Measurements from ENCODE around the gene ATG9A.
A peak's percentile ranks its signal among the peaks of the same experiment; 100 is the strongest.
"Not testable (repeated sequence)": the region's sequence is repeated elsewhere in the genome, so short reads cannot be mapped to it uniquely, and the experiment has no call there.

The ATG9A gene

DNA sequence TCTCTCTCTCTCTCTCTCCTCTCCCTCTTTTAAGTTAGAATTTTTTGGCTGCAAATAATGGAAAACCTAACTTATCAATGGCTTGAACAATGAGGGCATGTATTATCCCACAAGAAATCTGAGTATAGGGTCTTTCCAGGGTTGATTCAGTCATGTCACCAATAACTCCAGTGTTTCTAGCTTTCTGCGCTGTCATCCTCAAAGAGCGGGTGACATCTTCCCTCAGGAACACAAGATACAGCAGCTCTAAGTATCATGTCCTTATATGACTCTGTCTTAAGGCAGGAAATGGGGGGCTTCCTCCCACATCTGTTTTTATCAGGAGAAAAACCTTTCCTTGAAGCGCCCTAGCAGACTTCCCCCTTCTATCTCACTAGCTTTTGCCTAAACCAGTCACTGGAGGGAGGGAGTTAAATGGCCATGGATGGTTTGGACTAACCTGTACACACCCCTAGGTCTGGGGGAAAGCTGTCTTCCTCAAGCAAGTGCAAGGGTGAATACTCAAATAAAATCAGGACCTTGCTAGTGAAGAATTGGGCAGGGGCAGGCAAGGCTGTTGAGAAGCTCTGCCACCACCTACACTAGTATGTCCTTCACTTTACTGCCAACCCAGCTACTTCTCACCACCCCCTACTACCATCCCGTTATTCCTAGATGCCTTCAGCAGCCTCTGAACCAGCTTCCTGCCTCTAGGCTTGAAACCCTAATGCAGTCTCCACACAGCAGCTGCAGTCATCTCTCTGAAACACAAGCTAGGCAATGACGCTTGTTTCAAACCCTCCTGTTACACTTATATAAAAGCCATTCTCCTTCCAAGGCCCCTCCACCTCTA, 31.8 kb upstream of the ATG9A start:
- H3K4me1 ChIP-seq (ENCODE audit: insufficient read depth, low read length), result no peaks in the 10 kb centered on the region; the same call in 1 of the 2 replicates
- H3K36me3 ChIP-seq (ENCODE audit: insufficient read depth, low read length), result no peaks in the 10 kb centered on the region
- no peaks in the 10 kb centered on the region for H3K9me3 ChIP-seq (ENCODE audit: control insufficient read depth, insufficient read depth, low read length)
- H3K9ac ChIP-seq (ENCODE audit: low read depth, low read length), result no peak overlapping the region

DNA sequence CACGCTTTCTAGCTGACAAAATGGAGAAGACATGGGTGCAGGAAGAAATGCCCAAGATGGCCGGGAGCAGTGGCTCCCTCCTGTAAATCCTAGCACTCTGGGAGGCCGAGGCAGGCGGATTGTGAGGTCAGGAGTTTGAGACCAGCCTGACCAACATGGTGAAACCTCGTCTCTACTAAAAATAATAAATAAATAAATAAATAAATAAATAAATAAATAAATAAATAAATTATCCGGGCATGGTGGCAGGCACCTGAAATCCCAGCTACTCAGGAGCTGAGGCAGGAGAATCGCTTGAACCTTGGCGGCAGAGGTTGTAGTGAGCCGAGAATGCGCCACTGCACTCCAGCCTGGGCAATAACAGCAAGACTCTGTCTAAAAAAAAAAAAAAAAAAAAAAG, 29.5 kb upstream of the ATG9A start:
- not testable (repeated sequence) for H3K9ac ChIP-seq (ENCODE audit: low read depth, low read length); H3K4me1 ChIP-seq (ENCODE audit: insufficient read depth, low read length); H3K9me3 ChIP-seq (ENCODE audit: control insufficient read depth, insufficient read depth, low read length); H3K36me3 ChIP-seq (ENCODE audit: insufficient read depth, low read length)

DNA sequence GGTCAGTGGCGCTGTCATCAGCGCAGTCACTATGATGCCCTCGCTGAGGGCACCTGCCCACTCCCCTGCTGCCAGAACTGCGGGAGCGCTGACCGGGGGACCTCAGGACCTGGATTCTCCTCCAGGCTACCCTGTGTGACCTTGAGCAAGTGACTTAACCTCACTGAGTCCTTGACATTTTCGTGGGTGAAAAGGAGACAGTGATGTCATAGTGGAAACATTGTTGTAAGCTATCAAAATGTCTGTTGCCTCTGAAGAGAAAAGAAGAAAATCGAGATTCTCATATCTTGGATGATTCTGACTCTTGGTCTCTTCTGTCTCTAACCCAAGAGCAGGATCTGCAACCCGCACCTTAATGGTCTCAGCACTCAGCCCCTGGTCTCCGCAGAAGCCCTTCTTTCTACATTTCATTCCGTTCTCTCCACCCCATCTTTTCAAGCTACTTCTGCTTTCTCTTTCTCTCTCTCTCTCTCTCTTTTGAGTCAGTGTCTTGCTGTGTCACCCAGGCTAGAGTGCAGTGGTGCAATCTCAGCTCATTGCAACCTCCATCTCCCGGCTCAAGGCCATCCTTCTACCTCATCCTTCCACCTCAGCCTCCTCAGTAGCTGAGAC, 25.3 kb upstream of the ATG9A start:
- H3K36me3 ChIP-seq (ENCODE audit: insufficient read depth, low read length), result no peaks in the 10 kb centered on the region
- H3K4me1 ChIP-seq (ENCODE audit: insufficient read depth, low read length), result peaks cover 12% of the 10 kb centered on the region; the same call in 1 of the 2 replicates
- H3K9me3 ChIP-seq (ENCODE audit: control insufficient read depth, insufficient read depth, low read length), result no peaks in the 10 kb centered on the region
- peak overlapping the region; percentile 56; the same call in 1 of the 2 replicates for H3K9ac ChIP-seq (ENCODE audit: low read depth, low read length)

DNA sequence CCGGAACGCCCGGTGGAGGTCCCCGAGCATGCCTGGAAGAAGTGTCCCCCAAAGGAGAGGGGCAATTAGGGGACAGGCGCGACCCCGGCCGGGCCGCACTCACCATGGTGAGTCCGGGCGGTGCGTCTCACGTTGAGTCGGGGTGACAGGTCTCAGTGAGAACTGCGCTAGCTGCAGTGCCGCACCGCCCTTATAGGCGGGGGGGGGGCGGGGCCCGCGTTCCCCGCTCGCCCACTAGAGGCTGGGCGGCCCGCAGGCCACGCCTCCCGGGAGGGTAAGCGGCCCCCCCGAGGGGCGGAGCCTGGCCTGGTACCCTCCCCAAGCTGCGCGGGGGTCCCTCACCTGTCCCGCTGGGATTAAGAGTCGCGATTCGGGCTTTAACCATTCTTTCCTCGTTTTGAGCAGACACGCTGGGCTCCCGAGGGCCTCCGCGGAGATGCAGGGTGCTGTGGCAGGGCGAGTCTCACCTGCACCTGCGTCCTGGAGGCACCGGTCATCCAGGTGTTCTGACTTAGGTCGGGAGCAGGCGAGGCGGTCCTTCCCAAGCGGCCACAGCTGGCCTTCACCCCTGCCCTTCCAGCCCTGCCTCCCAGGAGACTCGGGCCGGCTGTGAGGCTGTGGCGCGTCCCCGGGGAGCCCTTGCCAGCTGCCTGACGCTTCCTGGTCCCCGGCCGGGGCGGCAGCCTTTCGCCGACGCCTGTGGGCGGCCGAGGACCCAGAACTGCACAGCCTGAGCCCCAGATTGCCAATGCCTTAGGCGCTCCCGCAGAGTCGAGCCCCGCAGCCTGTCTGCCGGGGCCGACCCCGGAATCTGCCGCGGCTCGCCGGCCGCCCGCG, 24.5 kb upstream of the ATG9A start, which contains the start of gene TUBA4A:
Gene TUBA4A, minus strand, starts transcription at position 166 of the 837 bp plus-strand sequence. Its CDS starts 60 bp downstream, at position 106.
- Histone ChIP-seq H3K9ac (ENCODE audit: low read depth, low read length) (peak within 1 kb of the TSS; percentile 56; the same call in 1 of the 2 replicates), H3K9me3 (ENCODE audit: control insufficient read depth, insufficient read depth, low read length) (no peaks in the 10 kb centered on the region), H3K4me1 (ENCODE audit: insufficient read depth, low read length) (peaks cover 19% of the 10 kb centered on the region), H3K36me3 (ENCODE audit: insufficient read depth, low read length) (no peaks in the 10 kb centered on the region)

DNA sequence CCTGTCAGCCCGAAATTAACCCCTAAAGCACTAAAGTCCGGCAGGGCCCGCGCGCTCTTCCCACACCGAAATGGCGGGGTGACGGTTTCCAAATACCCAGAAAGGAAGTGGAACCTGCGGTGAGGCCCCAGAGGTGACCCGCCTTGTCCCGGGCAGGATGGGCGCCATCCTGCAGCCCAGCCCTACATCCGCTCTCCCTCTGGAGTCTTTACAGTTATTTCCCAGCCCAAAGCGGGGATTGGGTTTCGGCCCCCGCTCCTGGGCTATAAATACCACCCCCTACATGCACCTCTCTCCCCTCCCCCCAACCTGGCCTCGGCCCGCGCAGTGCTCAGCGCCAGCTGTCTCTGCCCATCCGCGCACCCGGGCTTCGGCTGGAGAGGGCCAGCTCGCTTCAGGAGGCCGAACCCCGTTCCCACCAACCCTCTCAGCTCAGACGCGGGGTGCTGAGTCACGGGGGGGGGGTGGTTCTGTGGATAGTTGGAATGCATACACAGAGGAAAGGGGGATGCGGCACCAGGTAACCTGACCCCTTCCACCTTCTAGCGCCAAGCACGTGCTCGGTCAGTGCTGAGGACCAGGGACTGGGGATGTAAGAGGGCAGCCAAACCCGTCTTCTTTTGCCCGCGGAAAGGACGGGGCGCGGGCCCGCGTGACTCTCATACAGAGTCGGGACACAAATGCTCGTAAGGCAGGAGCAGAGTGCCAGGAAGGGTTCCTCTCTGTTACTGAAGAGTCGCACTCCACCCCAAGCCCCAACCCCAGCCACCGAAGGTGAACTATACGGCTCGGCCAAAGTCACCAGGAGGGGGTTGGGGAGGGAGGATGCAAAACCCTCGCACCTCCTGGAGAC, 23.7 kb upstream of the ATG9A start, which contains the start of gene TUBA4B:
Gene TUBA4B, plus strand, starts transcription at position 344 of the 853 bp plus-strand sequence. Its CDS starts 165 bp downstream, at position 509.
- H3K36me3 ChIP-seq (ENCODE audit: insufficient read depth, low read length), result no peaks in the 10 kb centered on the region
- H3K9me3 ChIP-seq (ENCODE audit: control insufficient read depth, insufficient read depth, low read length), result no peaks in the 10 kb centered on the region
- H3K4me1 ChIP-seq (ENCODE audit: insufficient read depth, low read length), result peaks cover 21% of the 10 kb centered on the region
- H3K9ac ChIP-seq (ENCODE audit: low read depth, low read length), result peak within 1 kb of the TSS; percentile 56; the same call in 1 of the 2 replicates

DNA sequence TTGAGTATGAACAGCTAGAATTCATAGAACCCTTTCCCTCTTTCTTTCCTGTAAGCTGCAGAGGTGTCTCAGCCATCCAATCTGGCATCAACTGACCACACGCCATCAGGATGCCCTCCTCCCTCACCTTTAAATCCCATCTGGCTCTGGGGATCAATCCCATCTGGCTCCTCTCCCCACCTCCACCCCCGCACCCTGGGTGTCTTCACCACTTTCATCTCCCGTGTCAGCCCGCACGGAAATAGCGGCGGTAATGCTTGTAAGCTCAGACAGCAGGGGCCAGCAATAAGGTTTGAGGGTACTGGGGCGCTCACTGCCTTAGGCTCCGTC, 23.1 kb upstream of the ATG9A start:
- Histone ChIP-seq H3K4me1 (ENCODE audit: insufficient read depth, low read length) (peaks cover 21% of the 10 kb centered on the region), H3K9ac (ENCODE audit: low read depth, low read length) (peak overlapping the region; percentile 56; the same call in 1 of the 2 replicates), H3K9me3 (ENCODE audit: control insufficient read depth, insufficient read depth, low read length) (no peaks in the 10 kb centered on the region), H3K36me3 (ENCODE audit: insufficient read depth, low read length) (0 out of 2 replicates have a peak, but pooled peaks cover under 1% of the 10 kb centered on the region)

DNA sequence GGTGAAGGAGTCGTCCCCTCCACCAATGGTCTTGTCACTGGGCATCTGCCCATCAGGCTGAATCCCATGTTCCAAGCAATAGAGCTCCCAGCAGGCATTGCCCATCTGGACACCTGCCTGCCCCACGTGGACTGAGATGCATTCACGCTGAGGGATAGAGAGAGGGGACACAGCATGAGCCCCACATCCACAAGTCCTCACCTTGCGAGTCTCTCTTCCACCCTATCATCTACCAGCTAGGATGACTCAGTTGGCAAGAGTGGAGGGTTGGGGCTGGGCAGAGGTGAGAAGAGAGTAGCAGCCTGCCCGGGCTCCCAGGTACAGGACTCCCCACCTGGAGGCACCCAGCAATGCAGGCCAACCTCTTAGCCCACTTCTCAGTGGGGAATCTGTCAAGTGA, 22.6 kb upstream of the ATG9A start:
- Histone ChIP-seq H3K4me1 (ENCODE audit: insufficient read depth, low read length) (peaks cover 21% of the 10 kb centered on the region), H3K9me3 (ENCODE audit: control insufficient read depth, insufficient read depth, low read length) (no peaks in the 10 kb centered on the region), H3K9ac (ENCODE audit: low read depth, low read length) (no peak overlapping the region; the same call in 1 of the 2 replicates), H3K36me3 (ENCODE audit: insufficient read depth, low read length) (0 out of 2 replicates have a peak, but pooled peaks cover 5% of the 10 kb centered on the region)

DNA sequence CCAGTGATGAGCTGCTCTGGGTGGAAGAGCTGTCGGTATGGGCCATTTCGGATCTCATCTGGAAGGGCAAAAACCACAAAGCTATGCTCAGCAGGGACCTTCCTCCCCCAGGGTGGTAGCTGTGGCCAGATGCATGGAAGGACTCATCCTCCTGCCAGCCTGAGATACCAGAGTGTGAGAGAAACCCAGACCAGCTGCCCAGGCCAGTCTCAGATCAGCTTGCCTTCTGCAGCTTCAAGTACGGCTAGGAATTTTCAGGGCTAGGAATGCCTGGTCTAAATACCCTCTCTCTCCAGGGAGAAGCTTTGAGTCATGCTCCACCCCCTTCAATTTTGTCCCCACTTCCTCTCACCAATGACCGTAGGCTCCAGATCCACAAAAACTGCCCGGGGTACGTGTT, 22.2 kb upstream of the ATG9A start:
- Histone ChIP-seq H3K4me1 (ENCODE audit: insufficient read depth, low read length) (peaks cover 21% of the 10 kb centered on the region), H3K36me3 (ENCODE audit: insufficient read depth, low read length) (0 out of 2 replicates have a peak, but pooled peaks cover 6% of the 10 kb centered on the region), H3K9me3 (ENCODE audit: control insufficient read depth, insufficient read depth, low read length) (no peaks in the 10 kb centered on the region), H3K9ac (ENCODE audit: low read depth, low read length) (no peak overlapping the region)

DNA sequence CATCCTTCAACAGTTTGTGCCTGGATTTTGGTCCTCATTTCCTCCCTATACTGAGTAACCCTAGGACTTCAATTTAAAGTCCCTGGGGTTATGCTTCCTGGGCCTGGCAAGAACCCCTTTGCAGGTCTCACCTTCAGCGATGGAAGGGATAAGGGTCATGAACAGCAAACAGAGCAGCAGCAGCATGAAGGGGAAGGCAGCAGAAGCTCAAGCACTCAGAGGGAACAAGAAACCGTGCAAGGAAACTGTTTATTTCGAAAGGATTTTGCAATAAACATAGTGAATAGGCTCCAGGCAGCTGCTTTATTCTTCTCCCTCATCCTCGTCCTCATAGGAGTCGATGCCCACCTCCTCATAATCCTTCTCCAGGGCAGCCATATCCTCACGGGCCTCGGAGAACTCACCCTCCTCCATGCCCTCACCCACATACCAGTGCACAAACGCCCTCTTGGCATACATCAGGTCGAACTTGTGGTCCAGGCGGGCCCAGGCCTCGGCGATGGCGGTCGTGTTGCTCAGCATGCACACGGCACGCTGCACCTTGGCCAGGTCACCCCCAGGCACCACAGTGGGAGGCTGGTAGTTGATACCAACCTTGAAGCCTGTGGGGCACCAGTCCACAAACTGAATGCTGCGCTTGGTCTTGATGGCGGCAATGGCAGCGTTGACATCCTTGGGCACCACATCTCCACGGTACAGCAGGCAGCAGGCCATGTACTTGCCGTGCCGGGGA, 20.8 kb upstream of the ATG9A start:
- Histone ChIP-seq H3K4me1 (ENCODE audit: insufficient read depth, low read length) (peaks cover 26% of the 10 kb centered on the region), H3K9me3 (ENCODE audit: control insufficient read depth, insufficient read depth, low read length) (no peaks in the 10 kb centered on the region), H3K36me3 (ENCODE audit: insufficient read depth, low read length) (0 out of 2 replicates have a peak, but pooled peaks cover 6% of the 10 kb centered on the region), H3K9ac (ENCODE audit: low read depth, low read length) (no peak overlapping the region)

DNA sequence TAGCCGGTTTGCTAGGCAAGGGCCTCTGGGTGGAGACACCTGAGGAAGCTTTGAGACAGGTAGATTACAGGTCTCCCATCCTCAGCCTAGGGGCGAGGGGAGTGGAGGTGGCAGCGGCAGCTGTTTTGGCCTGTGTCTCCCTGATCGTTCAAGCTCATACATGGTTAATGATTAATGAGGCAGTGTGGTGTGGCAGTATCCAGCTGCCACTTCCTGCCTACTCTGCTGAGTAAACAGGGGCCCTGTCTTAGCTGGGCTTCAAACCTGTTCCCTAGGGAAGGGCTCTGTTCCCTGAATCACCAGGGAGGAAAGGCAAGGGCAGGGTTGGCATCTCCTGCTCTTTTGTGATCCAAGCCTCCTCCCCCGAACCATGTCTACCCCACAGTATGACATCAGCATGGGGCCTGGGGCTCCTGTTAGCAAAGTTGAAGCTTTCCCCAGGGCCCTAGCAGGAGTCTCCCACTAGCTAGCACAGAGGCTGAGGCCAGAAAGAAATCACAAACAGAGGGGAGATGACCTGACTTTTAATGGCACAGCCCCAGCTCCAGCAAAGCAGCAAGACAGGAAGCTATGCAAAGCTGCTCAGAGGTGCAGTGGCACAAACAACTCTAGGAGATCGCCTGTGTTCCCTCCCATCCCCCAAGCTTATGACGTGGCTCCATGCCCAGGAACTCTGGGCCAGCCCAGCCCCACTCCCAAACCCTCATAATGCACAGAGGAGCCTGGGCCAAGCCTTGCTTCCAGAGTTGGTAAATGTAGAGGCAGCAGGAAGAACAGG, 20.0 kb upstream of the ATG9A start:
- H3K36me3 ChIP-seq (ENCODE audit: insufficient read depth, low read length), result 0 out of 2 replicates have a peak, but pooled peaks cover 6% of the 10 kb centered on the region
- no peaks in the 10 kb centered on the region for H3K9me3 ChIP-seq (ENCODE audit: control insufficient read depth, insufficient read depth, low read length)
- H3K9ac ChIP-seq (ENCODE audit: low read depth, low read length), result no peak overlapping the region
- H3K4me1 ChIP-seq (ENCODE audit: insufficient read depth, low read length), result peaks cover 31% of the 10 kb centered on the region

DNA sequence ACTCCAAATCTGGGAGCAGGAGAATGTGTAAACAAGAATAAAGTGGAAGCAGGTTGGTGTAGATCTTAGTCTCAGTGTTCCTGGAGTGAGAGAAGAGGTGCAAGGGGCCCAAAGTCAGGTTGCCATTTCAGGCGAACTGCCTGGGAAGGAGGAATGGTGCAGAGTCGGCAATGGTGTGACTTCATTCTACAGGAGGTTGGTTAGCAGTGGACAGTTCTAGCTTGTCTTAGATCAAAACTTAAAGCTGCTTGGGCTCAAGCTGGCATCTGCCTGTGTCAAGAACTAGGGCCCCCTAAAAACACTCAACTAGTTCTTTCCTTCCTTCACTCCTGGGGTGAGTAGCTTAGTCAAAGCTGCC, 19.4 kb upstream of the ATG9A start:
- H3K4me1 ChIP-seq (ENCODE audit: insufficient read depth, low read length), result peaks cover 32% of the 10 kb centered on the region
- H3K9me3 ChIP-seq (ENCODE audit: control insufficient read depth, insufficient read depth, low read length), result no peaks in the 10 kb centered on the region
- 0 out of 2 replicates have a peak, but pooled peaks cover 6% of the 10 kb centered on the region for H3K36me3 ChIP-seq (ENCODE audit: insufficient read depth, low read length)
- H3K9ac ChIP-seq (ENCODE audit: low read depth, low read length), result no peak overlapping the region

Data from ES-I3 (cell line).